Fibroblast of villous mesenchyme (primary cell): ENCODE data around the gene LLGL1. TPM values are rescaled to one million over a fixed set of nuclear protein-coding genes. Genes with fewer than 3 reads are reported as not detected.

ENCODE experiments used
- DNase-seq: peaks from one replicate; pipeline ENCODE4 v3.0.0-alpha.2; 2010; ENCODE audit warnings: low read depth
- H3K4me3 ChIP-seq: 2 replicates; pipeline ENCODE4 v1.5.1; 2011; ENCODE audit warnings: low read depth, mild to moderate bottlenecking, low read length
- total RNA-seq: library from RNA; depleted of rRNA; stranded (reverse); fragments of >200 nt; gene quantifications from 2 replicates; pipeline ENCODE4 v1.2.3, GENCODE V29; 2012
- TF ChIP-seq, protein P1 (sequence below): IDR thresholded peaks from 2 replicates; pipeline ENCODE4 v1.5.1; 2012; ENCODE audit warnings: low read depth, mild to moderate bottlenecking, low read length; ENCODE audit not compliant: insufficient read depth

The LLGL1 gene
- total RNA-seq, 1 donor: 44.0 TPM

DNA sequence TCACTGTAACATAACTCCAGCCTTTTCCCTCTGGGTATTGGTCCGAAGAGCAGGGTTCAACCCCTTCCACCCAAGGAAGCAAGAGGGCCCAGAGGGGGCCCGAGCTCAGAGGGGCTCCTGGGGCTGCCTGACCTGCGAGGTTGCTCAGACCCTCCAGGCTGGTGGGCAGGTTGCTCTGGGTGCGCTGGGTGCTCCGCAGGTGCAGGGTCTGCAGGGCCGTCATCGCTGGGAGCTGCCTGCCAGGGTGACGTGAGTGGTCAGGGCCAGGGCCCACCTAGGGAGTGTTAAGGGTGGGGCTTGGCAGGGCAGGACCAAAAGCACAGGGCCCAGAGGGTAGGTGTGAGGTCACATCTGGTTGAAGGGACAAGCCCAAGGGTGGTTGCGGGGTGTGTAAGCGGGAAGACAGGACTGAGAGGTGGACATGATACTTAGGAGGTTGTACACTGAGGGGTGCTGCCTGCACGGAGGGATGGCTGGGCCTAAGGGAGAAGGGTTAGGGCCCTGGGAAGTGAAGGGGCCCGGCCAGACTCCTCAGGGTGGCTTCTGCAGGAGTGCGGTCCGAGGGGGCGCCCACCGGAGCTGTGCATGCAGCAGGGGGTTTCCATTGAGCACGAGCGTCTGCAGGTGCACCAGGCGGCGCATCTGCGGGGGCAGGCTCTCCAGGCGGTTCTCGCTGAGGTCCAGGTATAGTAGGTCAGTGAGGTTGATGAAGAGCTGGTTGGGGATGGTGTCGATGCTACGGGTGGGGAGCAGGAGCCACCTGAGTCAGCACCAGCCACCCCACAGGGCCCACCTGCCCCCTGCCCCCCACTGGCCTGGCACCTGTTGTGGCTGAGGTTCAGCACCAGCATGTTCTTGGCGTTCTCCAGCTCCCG is 28.7 kb downstream of the LLGL1 start:
- H3K4me3 ChIP-seq: no peak overlapping the region
- DNase-seq: no peak
- TF ChIP-seq, protein P1, sequence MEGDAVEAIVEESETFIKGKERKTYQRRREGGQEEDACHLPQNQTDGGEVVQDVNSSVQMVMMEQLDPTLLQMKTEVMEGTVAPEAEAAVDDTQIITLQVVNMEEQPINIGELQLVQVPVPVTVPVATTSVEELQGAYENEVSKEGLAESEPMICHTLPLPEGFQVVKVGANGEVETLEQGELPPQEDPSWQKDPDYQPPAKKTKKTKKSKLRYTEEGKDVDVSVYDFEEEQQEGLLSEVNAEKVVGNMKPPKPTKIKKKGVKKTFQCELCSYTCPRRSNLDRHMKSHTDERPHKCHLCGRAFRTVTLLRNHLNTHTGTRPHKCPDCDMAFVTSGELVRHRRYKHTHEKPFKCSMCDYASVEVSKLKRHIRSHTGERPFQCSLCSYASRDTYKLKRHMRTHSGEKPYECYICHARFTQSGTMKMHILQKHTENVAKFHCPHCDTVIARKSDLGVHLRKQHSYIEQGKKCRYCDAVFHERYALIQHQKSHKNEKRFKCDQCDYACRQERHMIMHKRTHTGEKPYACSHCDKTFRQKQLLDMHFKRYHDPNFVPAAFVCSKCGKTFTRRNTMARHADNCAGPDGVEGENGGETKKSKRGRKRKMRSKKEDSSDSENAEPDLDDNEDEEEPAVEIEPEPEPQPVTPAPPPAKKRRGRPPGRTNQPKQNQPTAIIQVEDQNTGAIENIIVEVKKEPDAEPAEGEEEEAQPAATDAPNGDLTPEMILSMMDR: no peak

DNA sequence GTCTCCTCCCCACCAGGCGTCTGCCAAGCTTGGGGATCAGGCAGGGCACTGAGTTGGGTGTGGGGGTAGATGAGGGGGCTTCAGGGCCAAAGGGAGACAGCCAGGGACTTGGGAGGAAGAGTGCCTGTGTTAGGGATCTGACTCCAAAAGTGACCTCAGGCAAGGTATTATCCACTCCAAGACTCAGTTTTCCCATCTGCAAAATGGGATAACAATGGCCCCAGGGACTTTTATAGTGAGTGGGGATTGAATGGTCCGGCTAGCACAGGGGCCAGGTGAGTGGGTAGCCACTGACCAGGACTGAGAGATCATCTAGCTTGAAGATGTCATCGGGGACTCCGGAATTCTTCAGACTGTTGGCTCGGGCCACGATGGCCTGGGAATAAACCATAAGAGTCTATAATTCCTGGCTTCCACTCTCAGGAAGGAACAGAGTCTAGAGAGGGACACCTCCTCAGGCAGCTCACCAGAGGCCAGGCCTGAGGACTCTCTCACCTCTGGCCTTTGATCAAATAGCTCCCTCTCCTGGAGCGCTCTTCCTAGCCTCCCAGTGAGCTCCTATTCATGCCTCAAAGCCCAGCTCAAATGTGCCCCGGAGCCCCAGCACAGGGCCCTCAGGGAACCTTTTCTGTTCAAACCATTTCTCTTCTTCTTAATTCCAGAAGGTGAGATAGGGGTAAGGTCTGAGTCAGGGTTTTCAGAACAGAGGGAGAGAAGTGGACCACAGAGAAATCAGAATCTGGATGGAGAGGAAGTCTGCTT is 29.6 kb downstream of the LLGL1 start:
- H3K4me3 ChIP-seq: no peak overlapping the region
- TF ChIP-seq, protein P1: no peak
- no peak for DNase-seq

GRCh38 chr17:18256351-18256750 is 30.9 kb downstream of the LLGL1 start:
- TF ChIP-seq, protein P1: no peak
- no peak overlapping the region for H3K4me3 ChIP-seq

DNA sequence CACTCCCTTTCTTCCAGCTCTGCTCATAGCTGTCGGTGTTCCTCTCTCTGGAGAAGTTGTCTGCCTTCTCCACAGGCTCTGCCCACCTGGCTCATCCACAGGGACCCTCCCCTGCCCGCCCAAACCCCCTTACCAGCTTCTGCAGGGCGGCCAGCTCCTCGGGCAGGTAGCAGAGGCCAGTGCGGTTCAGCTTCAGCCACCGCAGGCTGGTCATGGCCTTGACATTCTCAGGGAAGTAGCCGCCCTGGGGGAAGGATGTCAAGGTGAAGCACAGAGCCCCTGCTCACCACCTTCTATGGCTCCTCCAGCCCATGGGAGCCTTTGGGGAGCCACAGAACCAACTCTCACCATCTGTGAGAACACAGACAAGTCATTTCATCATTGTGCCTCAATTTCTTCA is 31.3 kb downstream of the LLGL1 start:
- peak overlapping the region; percentile 83 for H3K4me3 ChIP-seq
- TF ChIP-seq, protein P1: no peak
- no peak for DNase-seq

More at GRCh38 chr17:18256351-18256750, 30.9 kb downstream of the LLGL1 start:
- no peak for DNase-seq

- DNase-seq: no peak
- H3K4me3 ChIP-seq: peak overlapping the region; percentile 83
- TF ChIP-seq, protein P1: no peak
Measured at GRCh38 chr17:18257268-18257981, 32.0 kb downstream of the LLGL1 start.

GRCh38 chr17:18257982-18258355 is 32.5 kb downstream of the LLGL1 start:
- H3K4me3 ChIP-seq: peak overlapping the region; percentile 83
- TF ChIP-seq, protein P1: no peak
- DNase-seq: peak; percentile 73
